GM12873 (cell line): ENCODE measurements around the gene SHC1.

Experiments used
- TF ChIP-seq, protein P1 (sequence below): IDR thresholded peaks from 2 replicates; pipeline ENCODE4 v1.5.1; 2012; ENCODE audit warnings: low read depth, mild to moderate bottlenecking, moderate library complexity, low read length, control low read depth; ENCODE audit not compliant: insufficient read depth; ENCODE audit errors: missing control alignments

The SHC1 gene

DNA sequence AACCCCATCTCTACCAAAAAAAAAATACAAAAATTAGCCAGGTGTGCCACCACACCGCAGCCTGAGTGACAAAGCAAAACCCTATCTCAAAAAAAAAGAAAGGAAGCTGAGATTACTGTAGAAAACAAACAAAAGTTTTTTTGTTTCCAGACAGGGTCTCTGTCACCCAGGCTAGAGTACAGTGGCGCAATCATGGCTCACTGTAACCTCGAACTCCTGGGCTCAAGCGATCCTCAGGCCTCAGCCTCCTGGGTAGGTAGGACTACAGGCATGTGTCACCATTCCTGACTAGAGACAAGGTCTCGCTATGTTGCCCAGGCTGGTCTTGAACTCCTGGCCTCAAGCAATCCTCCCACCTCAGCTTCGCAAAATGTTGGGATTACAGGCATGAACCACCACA, 6.2 kb downstream of the SHC1 start:
- TF ChIP-seq, protein P1, sequence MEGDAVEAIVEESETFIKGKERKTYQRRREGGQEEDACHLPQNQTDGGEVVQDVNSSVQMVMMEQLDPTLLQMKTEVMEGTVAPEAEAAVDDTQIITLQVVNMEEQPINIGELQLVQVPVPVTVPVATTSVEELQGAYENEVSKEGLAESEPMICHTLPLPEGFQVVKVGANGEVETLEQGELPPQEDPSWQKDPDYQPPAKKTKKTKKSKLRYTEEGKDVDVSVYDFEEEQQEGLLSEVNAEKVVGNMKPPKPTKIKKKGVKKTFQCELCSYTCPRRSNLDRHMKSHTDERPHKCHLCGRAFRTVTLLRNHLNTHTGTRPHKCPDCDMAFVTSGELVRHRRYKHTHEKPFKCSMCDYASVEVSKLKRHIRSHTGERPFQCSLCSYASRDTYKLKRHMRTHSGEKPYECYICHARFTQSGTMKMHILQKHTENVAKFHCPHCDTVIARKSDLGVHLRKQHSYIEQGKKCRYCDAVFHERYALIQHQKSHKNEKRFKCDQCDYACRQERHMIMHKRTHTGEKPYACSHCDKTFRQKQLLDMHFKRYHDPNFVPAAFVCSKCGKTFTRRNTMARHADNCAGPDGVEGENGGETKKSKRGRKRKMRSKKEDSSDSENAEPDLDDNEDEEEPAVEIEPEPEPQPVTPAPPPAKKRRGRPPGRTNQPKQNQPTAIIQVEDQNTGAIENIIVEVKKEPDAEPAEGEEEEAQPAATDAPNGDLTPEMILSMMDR, result no peak

DNA sequence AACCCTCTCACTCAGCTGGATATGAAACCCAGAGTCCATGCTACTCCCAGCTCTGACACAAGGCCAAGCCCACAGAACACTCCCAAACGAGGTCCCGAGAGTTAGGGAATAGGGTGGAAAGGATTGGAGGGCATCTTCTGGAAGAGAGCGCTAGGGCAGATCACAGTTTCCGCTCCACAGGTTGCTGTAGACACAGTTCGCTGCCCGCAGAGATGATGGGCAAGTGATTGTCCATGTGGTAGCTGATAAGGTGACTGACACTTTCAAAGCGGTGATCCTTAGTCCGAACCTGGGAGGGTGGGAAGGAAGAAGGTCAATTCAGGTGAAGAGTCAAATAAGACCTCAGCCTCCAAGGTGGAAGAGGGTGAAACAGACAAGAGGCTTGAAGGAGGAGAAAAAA, 6.9 kb downstream of the SHC1 start:
- TF ChIP-seq, protein P1, result no peak

- TF ChIP-seq, protein P1, result no peak
These were observed 7.7 kb downstream of the SHC1 start for GRCh38 chr1:154962795-154963330.

DNA sequence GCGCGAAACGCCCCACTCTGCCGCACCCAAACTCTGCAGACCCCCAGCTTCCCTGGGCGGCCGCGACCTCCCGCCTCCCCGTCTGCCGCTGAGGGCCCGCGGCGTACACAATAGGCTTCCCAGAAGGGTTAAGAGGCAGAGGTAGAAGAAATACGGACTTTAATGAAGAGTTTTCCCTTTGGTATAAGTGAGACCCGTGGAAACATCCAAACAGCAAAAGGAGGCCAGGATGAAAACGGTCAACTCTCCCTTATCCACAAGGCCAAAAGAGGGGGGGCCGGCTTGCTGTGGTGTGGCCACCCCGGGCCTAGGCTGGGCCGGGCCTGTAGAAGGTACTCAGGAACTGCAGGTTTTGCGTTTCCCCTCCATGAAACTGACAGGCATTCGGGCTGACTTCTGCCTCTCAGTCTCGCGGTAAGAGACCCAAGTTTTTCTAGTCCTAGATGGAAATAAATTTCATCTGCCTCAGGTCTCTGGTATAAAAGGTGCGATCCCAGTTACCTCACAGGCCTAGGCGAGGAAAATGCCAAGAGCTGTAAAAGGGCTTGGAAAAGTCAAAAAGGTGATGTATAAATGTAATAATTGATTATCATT, 8.3 kb downstream of the SHC1 start:
- TF ChIP-seq, protein P1, result no peak

GRCh38 chr1:154961207-154962155, 9.1 kb downstream of the SHC1 start, which contains the start of gene PYGO2:
Gene PYGO2 (minus strand): TSS chr1:154961782. CDS start chr1:154961576, 206 bp downstream.
- TF ChIP-seq, protein P1, result peak; percentile 57

DNA sequence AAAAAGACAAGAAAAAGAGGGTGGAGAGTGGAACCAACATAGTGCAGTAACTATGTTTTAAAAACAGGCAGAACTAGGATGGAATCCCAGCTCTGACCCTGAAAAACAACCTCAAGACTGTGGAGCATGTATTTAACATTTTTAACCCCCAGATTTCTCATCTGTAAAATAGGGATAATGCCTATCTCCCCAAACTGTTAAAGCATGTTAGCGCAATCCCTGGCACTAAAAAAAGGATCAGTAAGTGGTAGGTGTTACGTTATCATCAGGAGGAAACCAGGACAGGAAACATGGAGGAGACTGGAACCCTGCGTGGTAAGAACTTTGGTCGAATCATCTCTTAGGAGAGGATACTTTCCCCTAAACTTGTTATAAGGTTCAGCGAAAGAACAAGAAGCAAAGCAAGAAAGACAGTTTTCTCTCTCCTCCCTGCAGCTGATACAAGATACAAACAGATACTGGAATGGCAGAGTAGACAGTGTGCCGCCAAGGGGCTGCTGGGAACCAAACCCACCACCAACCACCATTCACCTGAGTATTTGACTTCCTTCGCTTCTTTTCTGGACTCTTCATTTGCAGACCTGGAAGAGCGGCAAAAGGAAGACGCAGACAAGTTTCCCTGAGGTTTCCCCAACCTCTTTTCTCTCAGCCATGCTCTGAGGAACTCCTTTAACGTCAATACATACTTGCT, 10.0 kb downstream of the SHC1 start:
- TF ChIP-seq, protein P1, result no peak

GRCh38 chr1:154959426-154959780, 11.1 kb downstream of the SHC1 start:
- TF ChIP-seq, protein P1, result no peak
